Ascending aorta (tissue), 2 donors: Measurements from ENCODE around the gene TNKS1BP1. TPM values are rescaled to one million over a fixed set of nuclear protein-coding genes. Genes with fewer than 3 reads are reported as not detected.

ENCODE experiments used
- DNase-seq, 2 donors: peaks; one replicate each; pipeline ENCODE4 v3.0.0-alpha.2; 2019; ENCODE audit warnings: low spot score in 2 of 2
- H3K27ac ChIP-seq, 2 donors: fragments of 200-600 bp; sonication (generic); one replicate each; pipeline ENCODE4 v1.5.1; 2016 to 2017; ENCODE audit warnings: mild to moderate bottlenecking in 1 of 2
- H3K27me3 ChIP-seq: fragments of 200-600 bp; sonication (generic); one replicate; pipeline ENCODE4 v1.5.1; 2017
- H3K36me3 ChIP-seq, 2 donors: fragments of 200-600 bp; sonication (generic); one replicate each; pipeline ENCODE4 v1.5.1; 2016
- H3K4me1 ChIP-seq, 2 donors: fragments of 200-600 bp; sonication (generic); one replicate each; pipeline ENCODE4 v1.5.1; 2016 to 2017; ENCODE audit warnings: mild to moderate bottlenecking in 1 of 2
- H3K4me3 ChIP-seq, 2 donors: fragments of 200-600 bp; sonication (generic); one replicate each; pipeline ENCODE4 v1.5.1; 2016 to 2017; ENCODE audit warnings: mild to moderate bottlenecking in 1 of 2
- H3K9me3 ChIP-seq, 2 donors: fragments of 200-600 bp; sonication (generic); one replicate each; pipeline ENCODE4 v1.5.1; 2016
- CTCF ChIP-seq, 3 experiments: fragments of 200-600 bp in 2 of 3; fragments of 450-650 bp in 1 of 3; sonication (generic) in 2 of 3; IDR thresholded peaks; one replicate each; pipeline ENCODE4 v1.5.1; 2016 to 2019; ENCODE audit warnings: antibody characterized with exemption in 3 of 3, mild to moderate bottlenecking in 1 of 3, moderate library complexity in 1 of 3
- intact Hi-C: fragments of 100-400 bp; cut with DNase I; formaldehyde crosslinking; loops from one replicate; pipeline ENCODE4 v1.15.1; 2023
- total RNA-seq: library from RNA; depleted of rRNA; stranded (reverse); fragments of >200 nt; gene quantifications from one replicate; pipeline ENCODE4 v1.1.0, GENCODE V29; 2016

The TNKS1BP1 gene
- total RNA-seq, 1 donor from 2014 or later = 131 TPM

- Histone ChIP-seq H3K27me3 (no peaks in the 10 kb centered on the region), H3K9me3 (peaks cover 0 to 8% of the 10 kb centered on the region in 2 donors), H3K36me3 (no peaks in the 10 kb centered on the region), H3K4me3 (no peak overlapping the region), H3K27ac (no peak overlapping the region), H3K4me1 (no peaks in the 10 kb centered on the region)
- DNase-seq = no peak
- TF ChIP-seq CTCF (IDR thresholded peaks at IDR 0.05) = no peak
- intact Hi-C loops = no loop called here
These were observed 63.6 kb downstream of the TNKS1BP1 start for GRCh38 chr11:57260937-57261783.

GRCh38 chr11:57256119-57256518 lies 68.6 kb downstream of the TNKS1BP1 start:
- no peaks in the 10 kb centered on the region for H3K4me1 ChIP-seq
- no peak overlapping the region for H3K27ac ChIP-seq
- intact Hi-C loops = no loop called here
- no peaks in the 10 kb centered on the region for H3K36me3 ChIP-seq
- no peak overlapping the region for H3K4me3 ChIP-seq
- no peak for DNase-seq
- no peaks in the 10 kb centered on the region for H3K27me3 ChIP-seq
- TF ChIP-seq CTCF (IDR thresholded peaks at IDR 0.05) = no peak
- H3K9me3 ChIP-seq = peaks cover 0 to 8% of the 10 kb centered on the region in 2 donors

GRCh38 chr11:57255618-57256017 lies 69.1 kb downstream of the TNKS1BP1 start:
- no peaks in the 10 kb centered on the region for H3K4me1 ChIP-seq
- intact Hi-C loops = no loop called here
- DNase-seq = no peak
- no peaks in the 10 kb centered on the region for H3K27me3 ChIP-seq
- no peaks in the 10 kb centered on the region for H3K36me3 ChIP-seq
- no peak overlapping the region for H3K4me3 ChIP-seq
- TF ChIP-seq CTCF (IDR thresholded peaks at IDR 0.05) = no peak
- no peak overlapping the region for H3K27ac ChIP-seq
- H3K9me3 ChIP-seq = peaks cover 0 to 8% of the 10 kb centered on the region in 2 donors

GRCh38 chr11:57254631-57255030 lies 70.1 kb downstream of the TNKS1BP1 start:
- Histone ChIP-seq H3K4me3 (no peak overlapping the region), H3K27me3 (no peaks in the 10 kb centered on the region), H3K9me3 (peaks cover 0 to 8% of the 10 kb centered on the region in 2 donors), H3K27ac (no peak overlapping the region), H3K4me1 (no peaks in the 10 kb centered on the region), H3K36me3 (no peaks in the 10 kb centered on the region)
- intact Hi-C loops = loop anchor here (5.0 kb wide), 1 partner anchor 137 kb away; no protein-coding TSS in a partner anchor
- DNase-seq = no peak
- no peak for TF ChIP-seq CTCF (IDR thresholded peaks at IDR 0.05)

GRCh38 chr11:57251491-57252104 lies 73.2 kb downstream of the TNKS1BP1 start:
- no peaks in the 10 kb centered on the region for H3K27me3 ChIP-seq
- intact Hi-C loops = loop anchor here (5.0 kb wide), 1 partner anchor 134 kb away; no protein-coding TSS in a partner anchor
- H3K9me3 ChIP-seq = peaks cover 0 to 3% of the 10 kb centered on the region in 2 donors
- no peak for TF ChIP-seq CTCF (IDR thresholded peaks at IDR 0.05)
- no peak for DNase-seq
- no peak overlapping the region for H3K4me3 ChIP-seq
- no peaks in the 10 kb centered on the region for H3K4me1 ChIP-seq
- H3K36me3 ChIP-seq = no peaks in the 10 kb centered on the region
- H3K27ac ChIP-seq = no peak overlapping the region
